Small intestine (tissue), 16 donors: ENCODE results near the gene DNTTIP2. TPM values are rescaled to one million over a fixed set of nuclear protein-coding genes. Genes with fewer than 3 reads are reported as not detected.
A peak's percentile ranks its signal among the peaks of the same experiment; 100 is the strongest.
"Not testable (repeated sequence)": the region's sequence is repeated elsewhere in the genome, so short reads cannot be mapped to it uniquely, and the experiment has no call there.

Experiments used
- DNase-seq, 2 donors: peaks; one replicate each; pipeline versions ENCODE4 v3.0.0 to v3.0.0-alpha.2; 2013
- FAIRE-seq: peaks from 2 replicates; lab custom pipeline; 2012; peaks lifted over from hg19 to GRCh38; lab: Jason Lieb, UNC
- H3K27ac ChIP-seq, 3 donors: one replicate each; pipeline ENCODE4 v1.5.1; 2013; ENCODE audit warnings: low read length in 2 of 3, mild to moderate bottlenecking in 2 of 3, control low read depth in 1 of 3, inconsistent platforms in 1 of 3, low read depth in 1 of 3, moderate library complexity in 1 of 3
- H3K27me3 ChIP-seq, 3 donors: one replicate each; pipeline ENCODE4 v1.6.1; 2013; ENCODE audit warnings: low read length in 3 of 3, inconsistent platforms in 1 of 3; ENCODE audit not compliant: control insufficient read depth in 3 of 3, insufficient read depth in 3 of 3
- H3K36me3 ChIP-seq, 3 donors: one replicate each; pipeline ENCODE4 v1.6.1; 2013; ENCODE audit warnings: low read length in 3 of 3, inconsistent platforms in 1 of 3, low read depth in 1 of 3, mild to moderate bottlenecking in 1 of 3, moderate library complexity in 1 of 3; ENCODE audit not compliant: control insufficient read depth in 3 of 3, insufficient read depth in 2 of 3
- H3K4me1 ChIP-seq, 3 donors: one replicate each; pipeline ENCODE4 v1.6.1; 2013; ENCODE audit warnings: low read length in 2 of 3, inconsistent platforms in 1 of 3, low read depth in 1 of 3, mild to moderate bottlenecking in 1 of 3, moderate library complexity in 1 of 3; ENCODE audit not compliant: control insufficient read depth in 3 of 3, insufficient read depth in 2 of 3
- H3K4me3 ChIP-seq, 3 donors: one replicate each; pipeline ENCODE4 v1.5.1; 2013; ENCODE audit warnings: low read length in 3 of 3, control low read depth in 1 of 3, inconsistent platforms in 1 of 3, low read depth in 1 of 3, mild to moderate bottlenecking in 1 of 3, moderate library complexity in 1 of 3
- H3K9me3 ChIP-seq, 2 donors: one replicate each; pipeline ENCODE4 v1.6.1; 2013; ENCODE audit warnings: low read depth in 1 of 2, low read length in 1 of 2; ENCODE audit not compliant: control insufficient read depth in 2 of 2, insufficient read depth in 1 of 2
- WGBS, 3 donors: extraction: QIAGEN DNeasy Blood & Tissue Kit; methylation state at CpG; one replicate each; pipeline ENCODE4 v1.1.7; 2013; 5-methylcytosine and 5-hydroxymethylcytosine counted together
- long read RNA-seq, 10 donors: transcript quantifications; one replicate each; lab custom pipeline, GENCODE V29; 2026
- polyA plus RNA-seq, 4 donors: library from polyadenylated mRNA; stranded (reverse) in 3 of 4; unstranded in 1 of 4; fragments of 200-250 nt in 3 of 4; fragments of 120-200 nt in 1 of 4; gene quantifications; one replicate each; pipeline versions ENCODE4 v1.2.1 to v1.2.3, GENCODE V29; 2013
- donor health status: healthy with polysubstance abuse.
- donor health status: control.
- donor health status: control.
- donor health status: Bipolar disorder and iron deficiency.
- donor health status: healthy.

DNTTIP2 gene, protein sequence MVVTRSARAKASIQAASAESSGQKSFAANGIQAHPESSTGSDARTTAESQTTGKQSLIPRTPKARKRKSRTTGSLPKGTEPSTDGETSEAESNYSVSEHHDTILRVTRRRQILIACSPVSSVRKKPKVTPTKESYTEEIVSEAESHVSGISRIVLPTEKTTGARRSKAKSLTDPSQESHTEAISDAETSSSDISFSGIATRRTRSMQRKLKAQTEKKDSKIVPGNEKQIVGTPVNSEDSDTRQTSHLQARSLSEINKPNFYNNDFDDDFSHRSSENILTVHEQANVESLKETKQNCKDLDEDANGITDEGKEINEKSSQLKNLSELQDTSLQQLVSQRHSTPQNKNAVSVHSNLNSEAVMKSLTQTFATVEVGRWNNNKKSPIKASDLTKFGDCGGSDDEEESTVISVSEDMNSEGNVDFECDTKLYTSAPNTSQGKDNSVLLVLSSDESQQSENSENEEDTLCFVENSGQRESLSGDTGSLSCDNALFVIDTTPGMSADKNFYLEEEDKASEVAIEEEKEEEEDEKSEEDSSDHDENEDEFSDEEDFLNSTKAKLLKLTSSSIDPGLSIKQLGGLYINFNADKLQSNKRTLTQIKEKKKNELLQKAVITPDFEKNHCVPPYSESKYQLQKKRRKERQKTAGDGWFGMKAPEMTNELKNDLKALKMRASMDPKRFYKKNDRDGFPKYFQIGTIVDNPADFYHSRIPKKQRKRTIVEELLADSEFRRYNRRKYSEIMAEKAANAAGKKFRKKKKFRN
- polyA plus RNA-seq = 10 to 100 TPM; 31.0 to 60.8 (median 45.3) TPM
- long read RNA-seq, donor 1 = 0 reads
- long read RNA-seq, donor 2, full-length matches to known transcripts = 4 of 11 reads
- long read RNA-seq, donor 2, partial matches to known transcripts = 7 of 11 reads
- long read RNA-seq, donor 2, other reads (novel, unspliced or antisense) = 0 of 11 reads
- long read RNA-seq, donor 3, full-length matches to known transcripts = 7 of 23 reads
- long read RNA-seq, donor 3, partial matches to known transcripts = 16 of 23 reads
- long read RNA-seq, donor 3, other reads (novel, unspliced or antisense) = 0 of 23 reads
- long read RNA-seq, donor 4 = 0 reads
- long read RNA-seq, donor 5, full-length matches to known transcripts = 4 of 4 reads
- long read RNA-seq, donor 5, partial matches to known transcripts = 0 of 4 reads
- long read RNA-seq, donor 5, other reads (novel, unspliced or antisense) = 0 of 4 reads
- long read RNA-seq, donor 6, full-length matches to known transcripts = 4 of 19 reads
- long read RNA-seq, donor 6, partial matches to known transcripts = 15 of 19 reads
- long read RNA-seq, donor 6, other reads (novel, unspliced or antisense) = 0 of 19 reads
- long read RNA-seq, donor 7 = 0 reads
- long read RNA-seq, donor 8, full-length matches to known transcripts = 2 of 2 reads
- long read RNA-seq, donor 8, partial matches to known transcripts = 0 of 2 reads
- long read RNA-seq, donor 8, other reads (novel, unspliced or antisense) = 0 of 2 reads
- long read RNA-seq, donor 9, partial matches to known transcripts = 0 of 1 reads
- long read RNA-seq, donor 9, other reads (novel, unspliced or antisense) = 0 of 1 reads
- long read RNA-seq, donor 10, full-length matches to known transcripts = 9 of 48 reads
- long read RNA-seq, donor 10, partial matches to known transcripts = 39 of 48 reads
- long read RNA-seq, donor 10, other reads (novel, unspliced or antisense) = 0 of 48 reads

DNA sequence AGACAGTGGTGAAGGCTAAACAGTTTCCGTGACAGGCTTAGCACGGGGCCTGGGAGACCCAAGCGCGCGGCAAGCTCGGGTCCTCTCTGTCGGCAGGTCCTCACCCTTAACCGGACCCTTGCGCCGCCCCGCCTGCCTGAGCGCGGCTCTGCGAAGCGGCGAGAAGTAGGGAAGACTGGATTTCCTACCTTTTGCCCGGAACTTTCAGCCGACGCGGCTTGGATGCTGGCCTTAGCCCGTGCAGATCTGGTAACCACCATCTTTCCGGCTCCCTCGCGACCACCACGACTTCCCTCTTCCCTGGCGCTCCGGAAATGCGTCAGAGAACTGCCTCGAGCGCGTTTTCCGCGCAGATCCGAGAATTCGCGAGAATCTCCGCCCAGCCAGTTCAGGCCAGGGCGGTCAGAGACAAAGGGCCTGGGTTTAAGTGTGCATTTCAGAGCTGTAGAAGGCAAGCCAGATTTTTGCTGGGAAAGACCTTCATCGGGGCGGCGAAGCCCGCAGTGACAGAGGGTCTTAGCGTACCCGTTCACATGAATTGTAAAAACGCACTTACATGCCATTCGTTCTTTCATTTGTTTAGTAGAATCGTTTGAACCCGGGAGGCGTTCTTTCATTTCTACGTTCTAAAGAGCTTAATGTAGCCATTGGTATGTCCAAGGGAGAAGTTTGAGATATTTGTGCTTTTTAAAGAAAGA lies at the start of gene DNTTIP2:
Gene DNTTIP2, minus strand, starts transcription at position 318 of the 698 bp plus-strand sequence. Its CDS starts 58 bp downstream, at position 260.
- WGBS, 3 donors = 0 to 1% (median 0%) methylated on average over 47 to 50 of the region's 50 CpGs
- no peaks in the 10 kb centered on the region for H3K27me3 ChIP-seq
- peaks cover 0 to 9% (median 6%) of the 10 kb centered on the region in 3 donors for H3K4me1 ChIP-seq
- H3K36me3 ChIP-seq = peaks cover 4 to 11% (median 8%) of the 10 kb centered on the region in 3 donors
- FAIRE-seq (no peak), DNase-seq (peak; percentile 92 to 97)
- peak within 1 kb of the TSS; percentile 67 to 94 (median 85) for H3K4me3 ChIP-seq
- peak within 1 kb of the TSS; percentile 66 to 91 (median 88) for H3K27ac ChIP-seq
- no peaks in the 10 kb centered on the region for H3K9me3 ChIP-seq

DNA sequence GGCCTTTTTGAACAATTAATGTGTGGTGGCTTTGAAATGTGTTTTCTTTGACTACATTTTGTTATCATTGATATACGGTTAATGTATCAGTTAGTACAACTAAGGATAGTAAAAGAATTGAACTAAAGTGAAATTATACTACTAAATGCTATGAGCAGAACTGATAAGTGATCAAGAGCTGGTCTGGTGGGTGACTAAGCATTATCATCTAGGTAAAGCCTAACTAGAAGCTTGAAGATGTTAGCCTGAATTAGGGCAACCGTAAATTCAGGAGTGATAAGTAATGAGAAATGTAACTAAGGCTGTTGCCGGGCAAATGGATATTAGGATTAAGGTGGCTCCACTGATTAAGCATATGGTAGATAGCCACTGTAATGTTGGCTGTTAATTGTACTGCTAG lies 46.2 kb upstream of the DNTTIP2 start:
- FAIRE-seq (no peak), DNase-seq (no peak)
- 46 to 75% (median 73%) methylated on average over 3 of the region's 3 CpGs for WGBS, 3 donors
- H3K27me3 ChIP-seq = peaks cover 0 to 2% (median 0%) of the 10 kb centered on the region in 3 donors
- H3K9me3 ChIP-seq = no peaks in the 10 kb centered on the region
- no peak overlapping the region for H3K27ac ChIP-seq
- H3K4me3 ChIP-seq = no peak overlapping the region
- H3K36me3 ChIP-seq = no peaks in the 10 kb centered on the region
- H3K4me1 ChIP-seq = no peaks in the 10 kb centered on the region

DNA sequence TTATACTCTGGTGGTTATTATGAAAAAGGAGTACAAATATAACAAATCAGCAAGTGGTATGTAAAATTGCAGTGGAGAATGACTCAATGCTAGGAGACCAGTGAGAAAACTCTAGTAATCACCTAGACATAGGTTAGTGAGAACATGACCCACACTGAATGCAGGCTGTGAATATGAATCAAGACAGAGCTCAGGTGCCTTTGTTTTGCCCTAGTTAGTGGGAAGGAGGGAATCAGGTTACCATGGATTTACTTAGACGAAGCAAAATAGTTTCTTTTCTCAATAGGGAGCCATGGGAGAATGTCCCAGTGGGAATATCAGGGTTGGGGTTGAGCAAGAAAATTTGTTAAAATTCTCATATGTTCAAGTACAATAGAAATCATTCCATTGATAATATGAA lies 40.8 kb upstream of the DNTTIP2 start:
- 50 to 59% (median 57%) methylated on average over 1 of the region's 1 CpG for whole genome bisulfite sequencing, 3 donors
- Histone ChIP-seq H3K27me3 (peaks cover 0 to 2% (median 0%) of the 10 kb centered on the region in 3 donors), H3K36me3 (no peaks in the 10 kb centered on the region), H3K4me1 (no peaks in the 10 kb centered on the region), H3K27ac (no peak overlapping the region), H3K4me3 (no peak overlapping the region), H3K9me3 (peaks cover 0 to 8% of the 10 kb centered on the region in 2 donors)
- DNase-seq = no peak
- FAIRE-seq = no peak

DNA sequence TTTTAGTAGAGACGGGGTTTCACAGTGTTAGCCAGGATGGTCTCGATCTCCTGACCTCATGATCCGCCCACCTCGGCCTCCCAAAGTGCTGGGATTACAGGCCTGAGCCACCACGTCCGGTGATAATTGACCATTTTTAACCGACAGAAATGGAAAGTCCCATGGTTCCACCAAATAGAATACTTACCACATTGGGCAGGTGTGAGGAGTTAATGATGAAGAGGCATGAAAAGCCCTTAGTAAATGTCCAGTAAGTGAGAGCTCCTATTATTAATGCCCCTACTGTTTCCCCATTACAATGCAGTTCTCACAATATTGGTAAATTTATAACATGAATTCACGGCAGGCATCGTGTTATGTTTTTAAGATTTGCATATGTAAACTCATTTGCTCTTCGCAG lies 38.3 kb upstream of the DNTTIP2 start:
- FAIRE-seq (no peak), DNase-seq (no peak)
- H3K27me3 ChIP-seq = peaks cover 0 to 2% (median 0%) of the 10 kb centered on the region in 3 donors
- H3K36me3 ChIP-seq = no peaks in the 10 kb centered on the region
- H3K9me3 ChIP-seq = peaks cover 0 to 8% of the 10 kb centered on the region in 2 donors
- no peaks in the 10 kb centered on the region for H3K4me1 ChIP-seq
- no peak overlapping the region for H3K27ac ChIP-seq
- 92 to 94% (median 93%) methylated on average over 10 of the region's 10 CpGs for WGBS, 3 donors
- no peak overlapping the region for H3K4me3 ChIP-seq

DNA sequence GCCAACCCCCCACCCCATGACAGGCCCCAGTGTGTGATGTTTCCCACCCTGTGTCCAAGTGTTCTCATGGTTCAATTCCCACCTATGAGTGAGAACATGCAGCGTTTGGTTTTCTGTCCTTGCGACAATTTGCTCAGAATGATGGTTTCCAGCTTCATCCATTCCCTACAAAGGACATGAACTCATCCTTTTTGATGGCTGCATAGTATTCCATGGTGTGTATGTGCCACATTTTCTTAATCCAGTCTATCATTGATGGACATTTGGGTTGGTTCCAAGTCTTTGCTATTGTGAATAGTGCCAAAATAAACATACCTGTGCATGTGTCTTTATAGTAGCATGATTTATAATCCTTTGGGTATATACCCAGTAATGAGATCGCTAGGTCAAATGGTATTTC lies 31.9 kb upstream of the DNTTIP2 start:
- H3K27me3 ChIP-seq, DNase-seq, H3K9me3 ChIP-seq, H3K4me3 ChIP-seq, H3K4me1 ChIP-seq, H3K27ac ChIP-seq, FAIRE-seq, H3K36me3 ChIP-seq: not testable (repeated sequence)
- 85 to 94% (median 88%) methylated on average over 3 of the region's 3 CpGs for WGBS, 3 donors

DNA sequence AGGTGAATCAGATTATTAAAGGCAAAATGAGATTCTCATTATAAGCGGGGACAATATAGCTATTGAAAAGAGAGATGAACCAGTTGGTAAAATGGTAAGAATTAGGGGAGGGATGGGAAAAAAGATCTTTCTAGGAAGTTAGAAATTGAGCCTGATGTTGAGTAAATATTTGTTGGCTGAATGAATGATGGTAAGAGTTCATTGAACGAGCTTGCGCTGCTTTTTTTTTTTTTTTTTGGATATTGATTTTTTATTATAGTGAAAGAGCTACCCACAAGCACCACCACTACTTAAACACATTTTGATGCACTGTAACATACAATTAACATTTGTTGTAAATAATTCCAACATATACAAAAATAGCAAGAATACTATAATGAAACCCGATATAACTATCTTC lies 31.3 kb upstream of the DNTTIP2 start:
- no peaks in the 10 kb centered on the region for H3K9me3 ChIP-seq
- WGBS, 3 donors = 79 to 89% (median 87%) methylated on average over 4 of the region's 4 CpGs
- H3K4me3 ChIP-seq = no peak overlapping the region
- DNase-seq (no peak), FAIRE-seq (no peak)
- peaks cover 0 to 5% (median 0%) of the 10 kb centered on the region in 3 donors for H3K4me1 ChIP-seq
- H3K27me3 ChIP-seq = no peaks in the 10 kb centered on the region
- no peaks in the 10 kb centered on the region for H3K36me3 ChIP-seq
- no peak overlapping the region for H3K27ac ChIP-seq
